Stimulated activated CD8-positive, alpha-beta memory T cell treated with anti-CD3 and anti-CD28 coated beads, Interleukin-4, amount 100 ng/mL, for 4 hours (primary cell): ENCODE results near the gene MXI1.

Experiments
- DNase-seq, 2 donors: peaks; one replicate each; pipeline ENCODE4 v3.0.0-alpha.2; 2020; ENCODE audit warnings: low read depth in 2 of 2, low spot score in 1 of 2

Gene MXI1

GRCh38 chr10:110273474-110273873, 66.1 kb downstream of the MXI1 start:
- no peak for DNase-seq

GRCh38 chr10:110274072-110274627, 66.7 kb downstream of the MXI1 start:
- DNase-seq, result no peak

- no peak for DNase-seq
Measured at GRCh38 chr10:110274647-110275046, 67.2 kb downstream of the MXI1 start.

- DNase-seq, result no peak
Measured at GRCh38 chr10:110275128-110275729, 67.8 kb downstream of the MXI1 start.

- no peak for DNase-seq
Measured at GRCh38 chr10:110276603-110277002, 69.2 kb downstream of the MXI1 start.

- no peak for DNase-seq
Measured at GRCh38 chr10:110277591-110277990, 70.2 kb downstream of the MXI1 start.

- DNase-seq, result no peak
Measured at GRCh38 chr10:110278562-110279406, 71.4 kb downstream of the MXI1 start.

- DNase-seq, result no peak
Measured at GRCh38 chr10:110279407-110279986, 72.1 kb downstream of the MXI1 start.

- DNase-seq, result no peak
Measured at GRCh38 chr10:110284262-110284661, 76.9 kb downstream of the MXI1 start.

- no peak for DNase-seq
Measured at GRCh38 chr10:110285501-110285900, 78.1 kb downstream of the MXI1 start.

GRCh38 chr10:110286841-110287240, 79.4 kb downstream of the MXI1 start:
- DNase-seq, result no peak

- DNase-seq, result no peak
Measured at GRCh38 chr10:110296966-110297365, 89.6 kb downstream of the MXI1 start.

GRCh38 chr10:110300486-110300986, 93.1 kb downstream of the MXI1 start:
- DNase-seq, result no peak

GRCh38 chr10:110303681-110304080, 96.3 kb downstream of the MXI1 start:
- DNase-seq, result no peak

GRCh38 chr10:110304394-110304779, 97.0 kb downstream of the MXI1 start:
- no peak for DNase-seq

GRCh38 chr10:110304780-110305421, 97.5 kb downstream of the MXI1 start, which contains the start of gene SMNDC1:
SMNDC1 (minus strand) TSS chr10:110304920; CDS start chr10:110303587, 1,333 bp downstream.
- DNase-seq, result peak; percentile 92 to 93

- DNase-seq, result peak in 1 of 2 donors; percentile 18
Measured at GRCh38 chr10:110305767-110306451, 98.5 kb downstream of the MXI1 start.

- no peak for DNase-seq
Measured at GRCh38 chr10:110306452-110306768, 99.0 kb downstream of the MXI1 start.

GRCh38 chr10:110307805-110308204, 100.4 kb downstream of the MXI1 start:
- no peak for DNase-seq

- DNase-seq, result no peak
Measured at GRCh38 chr10:110310741-110311140, 103.3 kb downstream of the MXI1 start.
